NCI-H2196 (cell line): ENCODE data around the gene WDPCP.
"Not testable (repeated sequence)": the region's sequence is repeated elsewhere in the genome, so short reads cannot be mapped to it uniquely, and the experiment has no call there.

Experiments used
- DNase-seq: peaks from one replicate; lab custom pipeline; 2025; ENCODE audit not compliant: unreplicated experiment; lab: John Stamatoyannopoulos, UW

Gene WDPCP

DNA sequence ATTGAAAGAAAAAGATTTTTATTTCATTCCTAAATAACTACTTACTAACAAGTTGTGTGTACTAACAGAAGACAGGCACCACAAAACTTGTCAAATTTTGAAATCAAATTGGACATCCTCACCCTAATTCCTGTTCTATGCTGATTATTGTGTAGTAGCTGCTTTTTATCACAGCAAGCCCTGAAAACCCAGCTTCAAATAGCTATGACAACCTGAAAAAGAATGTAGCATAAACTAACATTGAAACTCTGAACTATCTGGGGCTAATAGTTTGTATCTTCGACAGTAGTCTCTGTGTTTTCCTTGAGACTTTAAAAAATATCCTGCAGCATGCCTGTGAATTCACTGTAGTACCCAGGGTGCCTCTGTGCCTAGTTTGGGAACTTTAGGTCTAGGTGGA lies 122.6 kb downstream of the WDPCP start:
- DNase-seq = no peak

DNA sequence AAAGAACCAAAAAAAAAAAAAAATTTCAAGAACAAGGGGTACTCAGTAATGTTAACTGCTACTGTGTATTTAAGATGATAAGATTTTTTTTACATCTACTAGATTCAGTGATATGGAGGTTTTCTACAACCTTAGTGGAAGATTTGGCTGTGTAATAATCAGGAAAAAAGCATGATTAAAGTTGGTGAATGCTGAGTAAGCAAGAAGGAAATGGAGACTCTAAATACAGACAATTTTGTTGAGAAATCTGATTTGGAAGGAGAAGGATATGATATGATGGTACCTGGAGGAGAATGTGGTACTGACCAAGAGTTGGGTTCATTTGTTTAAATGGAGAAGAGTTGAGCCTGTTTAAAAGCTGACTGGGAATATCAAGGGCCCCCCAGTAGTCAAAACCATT lies 125.1 kb downstream of the WDPCP start:
- DNase-seq = no peak

DNA sequence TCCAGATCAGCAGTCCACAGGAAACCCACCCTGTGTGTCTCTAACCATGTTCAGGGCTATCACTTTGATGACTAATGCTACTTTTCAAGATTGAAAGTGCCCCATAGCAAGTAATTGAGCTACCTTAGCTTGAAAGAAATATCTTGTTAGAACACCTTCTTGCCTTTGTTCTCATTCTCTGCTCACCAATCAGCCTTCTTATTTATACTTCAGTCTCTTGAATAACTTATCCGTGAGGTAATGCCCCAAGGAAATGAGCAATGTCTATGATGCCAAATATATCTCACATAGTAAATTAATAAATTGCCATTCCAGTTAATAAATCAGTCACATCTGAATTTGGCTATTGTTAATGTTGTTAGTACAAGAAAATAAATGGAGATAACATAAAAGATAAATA lies 141.6 kb downstream of the WDPCP start:
- DNase-seq = no peak

DNA sequence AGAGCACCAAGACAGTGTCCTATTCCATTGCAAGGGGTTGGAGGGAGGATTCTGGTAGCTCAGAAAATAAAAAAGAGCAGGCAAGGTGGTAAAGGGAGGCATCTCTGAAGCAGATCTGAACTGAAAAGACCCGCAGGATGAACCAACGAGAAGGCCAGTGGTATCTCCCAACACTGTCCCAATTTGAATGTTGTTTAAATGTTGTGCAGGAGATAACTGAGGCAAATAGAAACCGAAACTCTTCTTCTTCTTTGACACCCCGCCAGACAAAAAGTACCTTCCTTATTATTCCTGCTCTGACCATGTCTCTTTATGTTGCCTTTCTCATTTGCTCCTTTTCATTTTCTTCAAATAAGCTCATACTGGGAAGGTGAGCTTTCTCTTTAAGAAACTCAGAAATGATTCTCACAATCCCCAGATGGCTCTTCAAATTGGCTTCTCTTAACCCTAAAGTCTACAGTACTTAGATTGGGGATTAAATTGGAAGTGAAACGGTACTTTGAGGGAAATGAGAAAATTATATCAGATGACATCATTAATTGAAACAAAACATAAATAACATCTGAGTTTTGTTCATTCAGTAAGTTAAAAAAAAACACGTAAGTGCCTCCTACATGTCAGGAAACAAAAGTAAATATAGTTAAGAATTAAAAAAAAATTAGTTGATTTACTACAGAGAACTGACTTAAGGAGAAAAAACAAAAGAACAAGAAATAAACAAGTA lies 143.6 kb downstream of the WDPCP start:
- DNase-seq = no peak

DNA sequence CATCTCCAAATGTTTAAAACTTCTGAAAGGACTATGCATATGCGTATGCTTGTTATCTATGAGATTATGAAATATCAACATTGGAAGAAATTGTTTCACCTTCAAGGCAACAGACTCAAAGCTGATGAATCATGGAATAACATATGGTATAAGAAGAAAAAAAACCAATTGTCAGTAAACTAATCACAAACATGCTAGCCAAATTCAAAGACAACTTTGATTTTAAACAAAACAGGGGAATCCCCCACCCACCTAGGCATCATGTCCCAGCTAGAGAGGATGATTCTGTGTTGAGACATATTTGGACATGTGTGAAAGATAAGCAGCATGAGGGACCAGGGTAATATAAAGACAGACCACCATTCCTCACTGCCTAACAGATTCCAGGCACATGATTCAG lies 147.7 kb downstream of the WDPCP start:
- no peak for DNase-seq

DNA sequence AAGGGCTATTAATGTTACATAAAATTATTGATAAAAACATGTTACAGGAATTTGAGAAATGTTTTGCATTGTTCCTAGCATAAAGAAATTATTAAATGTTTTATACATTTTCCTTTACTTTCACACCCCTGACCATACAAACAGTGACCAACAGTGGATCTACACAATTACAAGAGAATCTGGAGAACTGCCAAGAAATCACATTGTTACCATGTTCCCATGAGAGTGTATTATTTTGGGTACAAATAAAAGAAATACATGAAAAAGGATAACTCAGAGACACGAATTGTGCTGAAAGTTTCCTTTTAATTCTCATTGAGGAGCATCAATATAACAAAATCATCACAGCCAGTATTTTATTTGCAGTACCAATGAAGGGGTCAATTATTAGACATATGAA lies 150.1 kb downstream of the WDPCP start:
- no peak for DNase-seq

DNA sequence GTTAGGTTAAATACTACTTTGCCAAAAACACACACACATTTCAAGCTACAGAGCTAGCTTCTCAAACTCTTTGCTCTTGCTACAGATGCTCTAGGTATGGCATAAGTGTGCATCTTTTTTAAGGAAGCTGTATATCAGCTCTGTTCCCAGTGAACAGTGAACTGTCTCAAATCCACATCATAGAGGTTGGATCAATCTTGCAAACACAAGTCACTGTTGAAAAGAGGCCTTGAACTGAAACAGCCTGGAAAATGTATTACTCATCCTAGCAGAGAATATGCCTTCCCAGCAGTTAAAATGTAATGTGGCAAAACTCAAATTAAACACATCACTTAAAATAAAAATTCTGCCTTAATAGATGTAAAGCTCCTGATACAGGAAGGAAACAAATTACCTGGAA lies 151.8 kb downstream of the WDPCP start:
- no peak for DNase-seq

DNA sequence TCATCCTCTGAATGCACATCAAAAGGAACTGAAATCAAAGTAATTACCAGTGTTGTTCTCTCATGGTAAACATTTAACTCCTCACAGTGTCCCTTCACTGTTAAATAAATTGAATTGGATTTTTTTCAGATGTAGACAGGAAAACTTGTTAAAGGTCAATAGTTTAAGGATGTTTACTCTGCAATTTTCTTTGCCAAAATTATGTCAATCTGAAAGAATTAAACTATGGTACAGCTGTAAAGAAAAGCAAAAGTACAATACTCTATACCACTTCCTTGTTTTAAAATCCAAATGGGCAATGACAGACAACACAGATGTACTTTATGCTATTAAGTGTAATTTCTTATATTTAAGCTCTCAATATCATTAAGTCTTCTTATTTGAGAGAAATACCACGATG lies 153.2 kb downstream of the WDPCP start:
- no peak for DNase-seq

DNA sequence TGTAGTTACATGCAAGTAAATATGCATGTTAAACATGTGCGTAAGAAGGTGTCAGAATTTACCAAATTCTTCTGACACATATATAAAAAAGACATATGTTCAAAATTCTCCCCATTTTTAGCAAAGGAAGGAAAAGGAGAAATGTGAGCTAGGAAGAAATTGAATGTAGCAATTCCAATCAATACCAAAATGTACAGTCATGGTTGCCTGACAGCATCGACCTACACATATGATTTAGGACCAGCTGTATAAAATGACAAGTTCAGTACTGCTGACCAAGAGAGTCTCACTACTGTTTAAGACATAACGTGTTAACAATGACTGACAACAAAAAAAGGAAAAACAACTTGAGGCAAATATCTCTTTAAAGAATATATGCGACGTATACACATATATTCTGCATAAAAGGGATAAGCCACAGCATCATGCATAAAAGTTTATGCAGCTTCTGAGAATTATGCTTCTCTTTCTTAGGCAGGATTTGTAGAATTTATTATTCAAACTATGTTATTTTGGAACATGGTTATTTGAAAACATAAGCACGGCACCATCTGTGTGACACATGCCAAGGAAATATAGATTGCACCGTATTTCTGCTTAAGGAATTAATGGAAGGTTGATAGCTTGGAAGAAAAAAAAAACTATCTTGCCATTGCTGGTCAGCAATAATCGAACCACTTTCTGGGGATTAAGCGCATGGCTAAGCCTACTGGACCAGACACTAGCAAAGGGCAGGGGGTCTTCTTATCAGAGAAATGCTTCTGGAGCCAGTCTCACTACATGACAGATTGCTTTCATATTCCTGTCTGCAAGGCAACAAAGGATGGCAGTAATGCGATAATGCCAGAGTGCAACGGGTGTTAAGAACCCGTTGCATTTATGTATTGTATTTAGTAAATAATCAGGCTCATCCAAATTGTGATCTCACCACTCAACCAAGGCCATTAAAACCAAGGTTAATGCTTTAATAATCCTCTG lies 154.0 kb downstream of the WDPCP start:
- no peak for DNase-seq

DNA sequence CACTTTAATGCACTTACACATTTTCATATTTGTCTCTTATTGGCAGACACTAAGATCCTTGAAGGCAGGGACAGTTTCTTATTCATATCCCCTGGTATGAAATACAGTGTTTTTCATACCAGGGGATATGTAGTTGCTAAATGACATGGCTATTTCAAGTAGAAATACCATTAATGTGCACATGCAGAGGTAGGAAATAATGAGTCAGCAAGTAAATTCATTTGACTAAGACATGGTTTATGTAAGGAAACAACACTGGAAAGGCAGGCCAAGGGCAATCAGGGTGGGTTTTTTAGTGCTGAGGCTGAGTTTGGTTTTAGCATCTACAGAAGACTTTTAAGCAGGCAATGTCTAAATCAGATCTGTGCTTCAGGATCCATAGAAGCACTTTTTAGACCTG lies 155.9 kb downstream of the WDPCP start:
- DNase-seq = no peak

DNA sequence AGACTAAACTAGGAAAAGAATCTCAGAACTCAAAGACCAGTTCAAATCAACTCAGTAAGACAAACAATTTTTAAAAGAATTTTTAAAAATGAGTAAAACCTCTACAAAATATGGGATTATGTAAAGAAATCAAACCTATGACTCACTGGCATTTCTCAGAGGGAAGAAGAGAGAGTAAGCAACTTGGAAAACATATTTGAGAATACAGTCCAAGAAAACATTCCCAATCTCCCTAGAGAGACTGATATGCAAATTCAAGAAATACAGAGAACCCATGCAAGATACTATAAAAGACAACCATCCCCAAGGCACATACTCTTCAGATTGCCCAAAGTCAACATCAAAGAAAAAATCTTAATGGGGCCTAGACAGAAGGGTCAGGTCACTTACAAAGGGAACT lies 162.7 kb downstream of the WDPCP start:
- DNase-seq = no peak

DNA sequence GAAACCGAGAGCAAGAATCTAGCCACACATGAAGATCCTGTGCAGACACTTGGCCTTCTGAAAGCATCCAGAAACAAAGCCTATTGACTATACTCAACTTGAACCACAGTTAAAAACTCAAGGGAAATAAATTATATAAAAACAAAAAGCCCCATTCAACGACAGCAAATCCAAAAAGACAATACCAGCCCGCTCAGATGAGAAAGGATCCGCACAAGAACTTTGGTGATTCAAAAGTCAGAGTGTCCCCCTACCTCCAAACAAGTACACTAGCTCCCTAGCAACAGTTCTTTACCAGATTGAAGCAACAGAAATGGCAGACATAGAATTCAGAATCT lies 163.2 kb downstream of the WDPCP start:
- DNase-seq = no peak

DNA sequence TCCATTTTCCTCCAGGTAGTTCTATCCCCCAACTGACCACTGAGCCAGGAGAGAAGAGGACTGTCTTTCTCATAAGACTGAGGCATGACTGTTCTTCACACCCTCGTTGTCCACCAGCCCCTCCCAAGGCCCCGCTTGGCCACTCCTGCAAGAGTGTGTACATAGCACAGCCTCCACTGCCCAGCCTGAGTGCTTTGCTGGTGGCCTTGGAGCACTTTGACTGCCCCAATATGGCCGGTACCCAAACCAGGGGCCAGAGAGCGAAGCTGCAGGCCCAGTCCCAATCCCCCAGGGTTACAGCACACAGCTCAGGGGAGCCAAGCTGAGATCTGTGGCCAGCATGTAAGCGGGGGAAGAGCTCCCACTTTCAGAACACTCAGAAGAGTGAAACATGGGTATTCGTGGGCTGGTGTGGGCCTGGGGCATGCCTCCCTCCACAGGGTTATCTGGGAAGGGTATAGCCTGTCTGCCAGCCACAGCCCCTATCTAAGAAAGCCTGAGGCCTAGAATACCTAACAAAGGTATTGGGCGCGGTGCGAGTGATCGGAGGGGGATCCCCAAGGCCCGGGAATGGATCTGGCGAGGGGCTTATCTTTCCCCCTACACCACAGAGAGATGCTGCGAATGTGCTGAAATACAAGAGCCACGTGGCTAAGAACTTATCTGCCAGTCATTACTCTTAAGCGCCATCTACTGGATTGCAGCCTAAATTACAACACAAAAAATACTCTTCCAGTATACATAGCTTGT lies 163.8 kb downstream of the WDPCP start:
- no peak for DNase-seq

DNA sequence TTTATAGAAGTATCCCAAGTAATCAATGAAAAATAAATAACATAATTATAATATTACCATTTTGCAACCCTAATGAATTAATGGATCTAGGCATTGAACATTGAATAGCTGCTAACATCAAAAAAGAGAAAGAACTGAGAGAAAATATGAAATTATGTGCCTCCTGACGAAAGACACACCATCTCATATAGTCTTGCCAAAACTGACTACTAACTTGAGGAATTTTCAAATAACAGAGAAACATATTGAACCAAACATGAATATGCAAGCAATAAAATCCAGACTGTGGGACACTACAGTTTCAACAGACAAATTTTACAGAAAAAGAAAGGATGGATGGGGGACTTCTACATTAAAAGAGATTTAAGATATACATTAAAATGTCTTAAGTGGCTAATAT lies 165.7 kb downstream of the WDPCP start:
- no peak for DNase-seq

DNA sequence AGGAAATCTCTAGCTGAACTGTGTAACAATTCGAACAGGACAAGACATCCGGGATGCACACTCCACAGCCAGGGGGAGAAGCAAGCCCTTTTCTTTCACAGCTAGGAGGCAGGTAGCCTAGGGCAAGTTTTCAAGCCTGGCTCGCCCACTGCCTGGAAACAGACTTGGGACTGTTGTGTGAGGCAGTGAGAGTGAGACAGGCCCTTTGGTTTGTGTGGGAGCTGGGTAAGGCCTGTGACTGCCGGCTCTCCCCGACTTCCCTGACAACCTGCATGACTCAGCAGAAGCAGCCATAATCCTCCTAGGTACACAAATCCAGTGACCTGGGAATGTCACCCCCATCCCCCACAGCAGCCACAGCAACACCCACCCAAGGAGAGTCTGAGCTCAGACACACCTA lies 179.7 kb downstream of the WDPCP start:
- no peak for DNase-seq

DNA sequence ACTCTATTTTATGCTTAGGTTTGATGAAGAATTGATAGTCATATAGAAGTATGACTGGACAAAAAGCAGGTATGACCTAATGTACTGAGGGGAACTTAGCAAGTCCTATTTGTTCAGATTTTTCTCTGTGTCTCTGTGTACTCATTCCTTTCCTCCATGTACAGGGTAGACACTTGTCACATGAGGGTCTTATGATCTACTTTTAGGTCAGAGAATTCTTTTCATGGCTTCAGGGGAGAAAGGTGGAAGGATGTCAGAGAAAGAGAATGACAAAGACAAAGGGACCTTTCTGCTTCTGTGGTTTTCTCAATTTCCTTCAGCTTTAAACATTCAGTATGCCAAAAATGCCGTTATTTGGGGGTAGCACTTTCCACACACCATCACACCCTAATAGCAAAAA lies 181.6 kb downstream of the WDPCP start:
- no peak for DNase-seq

DNA sequence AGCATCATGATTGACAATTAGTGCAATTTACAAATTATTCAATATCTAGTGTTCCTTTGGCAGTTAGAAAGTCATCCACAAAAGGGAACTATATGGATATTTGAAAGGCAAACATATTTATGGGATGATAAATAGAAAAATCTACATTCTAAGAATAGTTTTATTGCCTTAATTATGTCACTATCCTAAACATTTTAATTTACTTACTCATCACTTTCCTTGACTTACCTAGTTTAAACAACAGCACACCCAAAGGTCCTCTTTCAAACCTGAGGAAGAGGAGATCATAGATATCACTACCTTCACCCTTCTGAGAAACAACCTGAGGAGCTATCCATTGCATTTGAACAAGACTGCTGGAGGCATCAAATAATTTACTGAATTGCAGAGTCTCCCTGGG lies 184.5 kb downstream of the WDPCP start:
- no peak for DNase-seq

DNA sequence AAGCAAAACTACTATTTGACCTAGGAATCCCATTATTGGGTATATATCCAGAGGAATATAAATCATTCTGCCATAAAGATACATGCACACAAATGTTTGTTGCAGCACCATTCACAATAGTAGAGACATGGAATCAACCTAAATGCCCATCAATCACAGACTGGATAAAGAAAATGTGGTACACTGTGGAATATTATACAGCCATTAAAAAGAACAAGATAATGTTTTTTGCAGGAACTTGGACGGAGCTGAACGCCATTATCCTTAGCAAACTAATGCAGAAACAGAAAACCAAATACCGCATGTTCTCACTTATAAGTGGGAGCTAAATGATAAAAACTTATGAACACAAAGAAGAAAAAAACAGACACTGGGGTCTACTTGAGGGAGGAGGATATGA lies 185.4 kb downstream of the WDPCP start:
- not testable (repeated sequence) for DNase-seq

DNA sequence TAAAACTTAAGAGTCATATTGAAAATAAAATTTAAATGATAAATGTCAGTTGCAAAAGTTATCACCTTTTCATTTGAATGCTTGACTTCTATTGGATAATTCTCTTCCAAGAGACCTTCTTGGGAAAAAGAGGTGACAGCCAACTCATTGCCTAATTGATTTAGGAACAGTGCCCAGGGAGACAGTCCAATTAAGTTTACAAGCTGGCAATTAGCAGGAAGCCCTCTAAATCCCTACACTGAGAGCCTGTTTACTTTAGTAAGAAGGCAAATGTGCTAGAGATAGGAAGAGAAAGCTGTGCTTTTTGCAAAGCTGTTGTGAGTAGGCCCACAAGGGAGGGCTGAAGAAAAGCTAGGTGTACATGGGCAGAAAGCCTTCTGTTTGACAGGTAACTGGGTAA lies 189.1 kb downstream of the WDPCP start:
- DNase-seq = no peak

DNA sequence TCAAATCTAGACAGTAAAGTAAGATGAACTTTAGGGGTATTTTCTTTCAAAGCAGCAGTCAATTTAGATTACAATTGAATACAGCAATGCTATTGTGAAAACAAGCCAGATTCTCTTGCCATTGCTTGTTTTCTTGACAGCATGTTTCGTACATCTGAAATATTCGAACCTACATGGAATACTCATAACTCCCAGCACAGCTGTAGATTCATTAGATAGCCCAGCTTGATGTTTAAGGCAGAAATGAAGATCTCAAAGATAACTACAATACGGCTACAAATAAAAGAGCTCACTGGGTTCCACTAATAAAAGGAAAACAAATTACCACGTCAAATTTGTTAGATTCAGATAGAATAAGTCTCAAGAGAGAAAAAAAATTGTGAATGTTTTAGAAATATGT lies 208.8 kb downstream of the WDPCP start:
- no peak for DNase-seq

DNA sequence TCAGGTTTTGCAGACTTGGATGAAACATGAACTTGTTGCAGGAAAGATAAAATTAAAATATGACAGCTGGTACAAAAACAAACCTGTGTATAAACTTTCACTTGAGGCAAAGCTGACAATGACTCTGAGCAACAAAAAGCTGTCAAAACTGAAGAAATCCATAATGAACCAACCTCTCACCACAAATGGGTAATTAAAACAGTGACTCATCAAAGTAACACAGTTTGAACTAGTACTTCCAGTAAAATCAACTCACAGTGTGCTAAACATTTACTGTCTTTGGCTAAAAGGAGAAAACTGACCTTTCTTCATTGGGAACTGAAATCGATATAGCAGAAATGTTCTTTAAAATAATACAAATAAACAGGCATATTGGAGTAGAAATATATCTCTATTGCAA lies 209.7 kb downstream of the WDPCP start:
- no peak for DNase-seq

DNA sequence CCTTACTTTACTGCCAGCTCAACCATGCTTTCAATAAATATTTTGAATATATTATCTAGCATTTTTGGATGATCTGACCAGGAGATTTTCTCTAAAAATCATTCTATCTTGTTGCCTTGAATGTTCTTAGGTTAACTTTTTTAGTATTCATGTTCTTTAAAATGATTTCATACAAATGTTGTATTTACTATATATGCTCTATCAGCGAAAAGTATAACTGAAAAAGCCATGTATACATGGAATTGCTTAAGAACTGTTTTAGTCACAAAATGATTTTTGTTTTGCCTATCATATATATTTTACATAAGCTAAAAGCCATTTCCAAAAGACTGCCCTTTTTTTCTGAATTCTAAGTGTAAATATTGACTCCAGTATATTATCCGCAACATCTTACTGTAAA lies 213.9 kb downstream of the WDPCP start:
- no peak for DNase-seq
